Measurements from ENCODE around the gene ATM. TPM values are rescaled to one million over a fixed set of nuclear protein-coding genes. Genes with fewer than 3 reads are reported as not detected.

The ATM gene
- total RNA-seq, 1 donor from 2014 or later: 16.0 TPM

GRCh38 chr11:108239076-108239475 lies 16.2 kb downstream of the ATM start:
- no peak for TF ChIP-seq CTCF (IDR thresholded peaks at IDR 0.05)
- Histone ChIP-seq H3K36me3 (peaks cover 15 to 41% of the 10 kb centered on the region in 2 donors), H3K4me3 (no peak overlapping the region), H3K4me1 (no peaks in the 10 kb centered on the region), H3K27ac (no peak overlapping the region), H3K27me3 (no peaks in the 10 kb centered on the region), H3K9me3 (no peaks in the 10 kb centered on the region)
- DNase-seq (ENCODE audit: low spot score in 2 of 2): no peak
- intact Hi-C loops (cut with DNase I): no loop called here

GRCh38 chr11:108241330-108242037 lies 18.6 kb downstream of the ATM start:
- intact Hi-C loops (cut with DNase I): no loop called here
- H3K4me3 ChIP-seq: no peak overlapping the region
- H3K27ac ChIP-seq: no peak overlapping the region
- TF ChIP-seq CTCF (IDR thresholded peaks at IDR 0.05): no peak
- H3K27me3 ChIP-seq: no peaks in the 10 kb centered on the region
- peaks cover 15 to 38% of the 10 kb centered on the region in 2 donors for H3K36me3 ChIP-seq
- DNase-seq (ENCODE audit: low spot score in 2 of 2): no peak
- H3K9me3 ChIP-seq: no peaks in the 10 kb centered on the region
- no peaks in the 10 kb centered on the region for H3K4me1 ChIP-seq

- no peaks in the 10 kb centered on the region for H3K4me1 ChIP-seq
- H3K36me3 ChIP-seq: peaks cover 13 to 37% of the 10 kb centered on the region in 2 donors
- no peak for TF ChIP-seq CTCF (IDR thresholded peaks at IDR 0.05)
- H3K9me3 ChIP-seq: no peaks in the 10 kb centered on the region
- no peak overlapping the region for H3K4me3 ChIP-seq
- DNase-seq (ENCODE audit: low spot score in 2 of 2): no peak
- no peak overlapping the region for H3K27ac ChIP-seq
- intact Hi-C loops (cut with DNase I): no loop called here
- no peaks in the 10 kb centered on the region for H3K27me3 ChIP-seq
Measured at GRCh38 chr11:108242422-108242821, 19.6 kb downstream of the ATM start.

- H3K4me3 ChIP-seq: no peak overlapping the region
- DNase-seq (ENCODE audit: low spot score in 2 of 2): no peak
- H3K27me3 ChIP-seq: no peaks in the 10 kb centered on the region
- H3K4me1 ChIP-seq: no peaks in the 10 kb centered on the region
- no peaks in the 10 kb centered on the region for H3K9me3 ChIP-seq
- intact Hi-C loops (cut with DNase I): no loop called here
- no peak for TF ChIP-seq CTCF (IDR thresholded peaks at IDR 0.05)
- no peak overlapping the region for H3K27ac ChIP-seq
- peaks cover 14 to 58% of the 10 kb centered on the region in 2 donors for H3K36me3 ChIP-seq
Measured at GRCh38 chr11:108246308-108246707, 23.4 kb downstream of the ATM start.

- H3K9me3 ChIP-seq: no peaks in the 10 kb centered on the region
- no peak for TF ChIP-seq CTCF (IDR thresholded peaks at IDR 0.05)
- H3K27ac ChIP-seq: no peak overlapping the region
- peaks cover 14 to 63% of the 10 kb centered on the region in 2 donors for H3K36me3 ChIP-seq
- H3K4me1 ChIP-seq: no peaks in the 10 kb centered on the region
- H3K4me3 ChIP-seq: no peak overlapping the region
- no peaks in the 10 kb centered on the region for H3K27me3 ChIP-seq
- intact Hi-C loops (cut with DNase I): no loop called here
- no peak for DNase-seq (ENCODE audit: low spot score in 2 of 2)
Measured at GRCh38 chr11:108246885-108247284, 24.0 kb downstream of the ATM start.

Measured in ascending aorta (tissue), 2 donors.